Testis (tissue), 3 donors: ENCODE results near the gene PCBP2. TPM values are rescaled to one million over a fixed set of nuclear protein-coding genes. Genes with fewer than 3 reads are reported as not detected.
A peak's percentile ranks its signal among the peaks of the same experiment; 100 is the strongest.
"Not testable (repeated sequence)": the region's sequence is repeated elsewhere in the genome, so short reads cannot be mapped to it uniquely, and the experiment has no call there.

ENCODE experiments used
- DNase-seq: peaks from one replicate; pipeline ENCODE4 v3.0.0-alpha.2; 2019
- H3K27ac ChIP-seq, 2 donors: fragments of 200-600 bp; sonication (generic); one replicate each; pipeline ENCODE4 v1.5.1; 2019
- H3K27me3 ChIP-seq: fragments of 200-600 bp; sonication (generic); one replicate; pipeline ENCODE4 v1.5.1; 2019
- H3K36me3 ChIP-seq: fragments of 200-600 bp; sonication (generic); one replicate; pipeline ENCODE4 v1.5.1; 2017; ENCODE audit warnings: low read depth; ENCODE audit errors: missing control alignments
- H3K4me1 ChIP-seq: fragments of 200-600 bp; sonication (generic); one replicate; pipeline ENCODE4 v1.5.1; 2019
- H3K4me3 ChIP-seq, 2 donors: fragments of 200-600 bp; sonication (generic); one replicate each; pipeline ENCODE4 v1.5.1; 2017 to 2019
- H3K9me3 ChIP-seq: fragments of 200-600 bp; sonication (generic); one replicate; pipeline ENCODE4 v1.5.1; 2017
- POLR2A ChIP-seq: fragments of 450-650 bp; IDR thresholded peaks from one replicate; pipeline ENCODE4 v1.6.1; 2017; ENCODE audit warnings: antibody characterized with exemption, mild to moderate bottlenecking, moderate library complexity
- WGBS, 2 donors: methylation state at CpG; one replicate each; pipeline ENCODE4 v1.1.5; 2018; 5-methylcytosine and 5-hydroxymethylcytosine counted together
- intact Hi-C: fragments of 100-400 bp; cut with DNase I; formaldehyde crosslinking; loops from one replicate; pipeline ENCODE4 v1.15.1; 2023; ENCODE audit warnings: low total_unique reads
- polyA plus RNA-seq: library from polyadenylated mRNA; stranded (reverse); fragments of 350-450 nt; fragmentation: Illumina TruSeq; extraction: RNeasy Lipid Tissue Mini Kit (QIAGEN cat#74804); gene quantifications from one replicate; pipeline ENCODE4 v1.2.3, GENCODE V29; 2014; ENCODE audit warnings: low read depth, low replicate concordance; ENCODE audit not compliant: insufficient read depth
- total RNA-seq, 2 donors: library from RNA; depleted of rRNA; stranded (reverse); fragments of >200 nt; gene quantifications; one replicate each; pipeline ENCODE4 v1.2.3, GENCODE V29; 2016
- TF ChIP-seq, protein P1 (sequence below), 3 experiments: fragments of 450-650 bp in 2 of 3; fragments of 200-600 bp in 1 of 3; sonication (generic) in 1 of 3; IDR thresholded peaks; one replicate each; pipeline ENCODE4 v1.5.1; 2016 to 2019; ENCODE audit warnings: antibody characterized with exemption in 3 of 3, mild to moderate bottlenecking in 2 of 3, moderate library complexity in 1 of 3

The PCBP2 gene
- total and polyA plus RNA-seq, 3 donors from 2014 or later, result 553 to 1,065 (median 632) TPM

DNA sequence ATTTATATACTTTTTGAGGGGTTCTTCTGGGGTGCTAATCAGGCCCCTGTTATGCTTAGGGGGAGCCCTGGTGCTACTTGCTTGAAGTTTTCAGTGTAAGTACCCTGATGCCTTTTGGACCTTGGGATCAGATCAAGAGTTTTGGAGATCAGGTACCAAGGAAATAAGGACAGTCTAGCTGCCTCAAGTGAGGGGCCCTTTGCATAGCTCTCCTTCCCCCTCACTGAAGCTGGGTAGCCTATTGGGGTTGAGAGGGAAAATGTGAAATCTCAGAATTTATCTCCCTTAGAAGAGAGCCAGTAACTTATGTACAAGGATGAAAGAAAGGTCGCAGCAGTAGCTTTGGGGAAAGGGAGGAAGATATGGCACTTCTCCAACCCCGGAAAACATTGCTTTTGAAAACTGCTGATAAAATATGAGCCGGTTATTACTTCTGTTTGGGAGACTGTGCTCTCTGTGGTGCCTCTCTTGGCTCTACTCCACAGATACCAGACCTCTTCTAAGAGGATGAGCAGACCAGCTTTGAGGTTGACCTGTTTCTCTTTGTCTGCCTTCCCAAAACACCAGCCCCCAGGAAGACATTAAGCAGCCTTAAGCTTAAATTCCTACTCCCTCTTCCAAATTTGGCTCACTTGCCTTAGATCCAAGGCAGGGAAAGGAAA, 37.0 kb upstream of the PCBP2 start:
- no peak for DNase-seq
- no peak for TF ChIP-seq POLR2A
- TF ChIP-seq, protein P1, sequence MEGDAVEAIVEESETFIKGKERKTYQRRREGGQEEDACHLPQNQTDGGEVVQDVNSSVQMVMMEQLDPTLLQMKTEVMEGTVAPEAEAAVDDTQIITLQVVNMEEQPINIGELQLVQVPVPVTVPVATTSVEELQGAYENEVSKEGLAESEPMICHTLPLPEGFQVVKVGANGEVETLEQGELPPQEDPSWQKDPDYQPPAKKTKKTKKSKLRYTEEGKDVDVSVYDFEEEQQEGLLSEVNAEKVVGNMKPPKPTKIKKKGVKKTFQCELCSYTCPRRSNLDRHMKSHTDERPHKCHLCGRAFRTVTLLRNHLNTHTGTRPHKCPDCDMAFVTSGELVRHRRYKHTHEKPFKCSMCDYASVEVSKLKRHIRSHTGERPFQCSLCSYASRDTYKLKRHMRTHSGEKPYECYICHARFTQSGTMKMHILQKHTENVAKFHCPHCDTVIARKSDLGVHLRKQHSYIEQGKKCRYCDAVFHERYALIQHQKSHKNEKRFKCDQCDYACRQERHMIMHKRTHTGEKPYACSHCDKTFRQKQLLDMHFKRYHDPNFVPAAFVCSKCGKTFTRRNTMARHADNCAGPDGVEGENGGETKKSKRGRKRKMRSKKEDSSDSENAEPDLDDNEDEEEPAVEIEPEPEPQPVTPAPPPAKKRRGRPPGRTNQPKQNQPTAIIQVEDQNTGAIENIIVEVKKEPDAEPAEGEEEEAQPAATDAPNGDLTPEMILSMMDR (IDR thresholded peaks at IDR 0.05), result no peak
- 13 to 48% methylated on average over 3 of the region's 3 CpGs for WGBS, 2 donors
- Histone ChIP-seq H3K27me3 (no peaks in the 10 kb centered on the region), H3K36me3 (no peaks in the 10 kb centered on the region), H3K4me3 (no peak overlapping the region), H3K27ac (peak overlapping the region in 1 of 2 donors; percentile 36), H3K9me3 (no peaks in the 10 kb centered on the region), H3K4me1 (peaks cover 20% of the 10 kb centered on the region)
- intact Hi-C loops, result no loop called here

DNA sequence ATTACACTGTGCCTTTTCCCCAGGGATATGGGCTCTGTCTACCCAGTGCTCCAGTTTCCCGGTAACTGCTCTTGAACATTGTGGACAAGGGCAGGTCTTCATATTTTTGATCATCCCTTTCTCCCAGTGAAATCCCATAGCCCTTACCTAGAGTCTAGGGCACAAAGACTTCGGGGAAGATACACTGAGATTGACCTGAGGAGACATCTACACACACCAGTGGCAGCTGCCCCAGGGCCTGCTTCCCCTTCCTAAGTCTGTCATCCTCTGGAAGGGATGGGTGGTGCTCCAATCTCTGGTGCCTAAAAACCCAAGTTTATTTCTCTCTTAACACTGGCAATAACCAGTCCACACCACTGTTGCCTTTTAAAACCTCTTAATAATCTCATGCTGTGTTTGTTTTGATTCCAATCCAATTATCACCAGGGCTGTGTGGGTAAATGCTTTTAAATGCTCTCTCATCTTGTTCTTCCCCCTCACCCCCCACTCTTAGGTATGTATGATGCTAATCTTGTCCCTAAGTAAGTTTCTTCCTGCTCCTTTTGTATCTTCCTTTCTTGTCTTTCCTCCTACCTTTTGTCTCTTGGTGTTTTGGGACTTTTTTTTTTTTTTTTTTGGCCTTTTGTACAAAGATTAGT, 36.0 kb upstream of the PCBP2 start:
- H3K36me3 ChIP-seq, H3K4me3 ChIP-seq, DNase-seq, H3K27ac ChIP-seq, H3K27me3 ChIP-seq, intact Hi-C loops, H3K9me3 ChIP-seq: not testable (repeated sequence)
- whole genome bisulfite sequencing, 2 donors, result 48 to 54% methylated on average over 2 of the region's 2 CpGs
- peaks cover 20% of the 10 kb centered on the region for H3K4me1 ChIP-seq

DNA sequence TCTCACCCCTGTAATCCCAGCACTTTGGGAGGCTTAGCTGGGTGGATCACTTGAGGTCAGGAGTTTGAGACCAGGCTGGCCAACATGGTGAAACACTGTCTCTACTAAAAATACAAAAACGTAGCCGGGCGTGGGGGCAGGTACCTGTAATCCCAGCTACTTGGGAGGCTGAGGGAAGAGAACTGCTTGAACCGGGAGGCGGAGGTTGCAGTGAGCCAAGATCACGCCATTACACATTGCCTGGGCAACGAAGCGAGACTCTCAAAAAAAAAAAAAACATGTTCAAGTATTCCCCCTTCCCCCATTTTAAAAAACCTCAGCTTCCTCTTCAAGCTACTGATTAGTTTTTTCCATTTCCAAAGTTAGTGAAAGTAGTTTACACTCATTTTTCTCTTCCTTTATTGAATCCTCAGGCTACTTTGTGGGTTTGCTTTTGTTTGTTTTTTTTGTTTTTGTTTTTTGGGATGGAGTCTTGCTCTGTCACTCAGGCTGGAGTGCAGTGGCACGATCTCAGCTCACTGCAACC, 34.5 kb upstream of the PCBP2 start:
- H3K9me3 ChIP-seq, H3K27ac ChIP-seq, H3K4me3 ChIP-seq, H3K36me3 ChIP-seq, DNase-seq, intact Hi-C loops, H3K27me3 ChIP-seq: not testable (repeated sequence)
- 61 to 79% methylated on average over 9 of the region's 9 CpGs for WGBS, 2 donors
- H3K4me1 ChIP-seq, result peaks cover 20% of the 10 kb centered on the region

DNA sequence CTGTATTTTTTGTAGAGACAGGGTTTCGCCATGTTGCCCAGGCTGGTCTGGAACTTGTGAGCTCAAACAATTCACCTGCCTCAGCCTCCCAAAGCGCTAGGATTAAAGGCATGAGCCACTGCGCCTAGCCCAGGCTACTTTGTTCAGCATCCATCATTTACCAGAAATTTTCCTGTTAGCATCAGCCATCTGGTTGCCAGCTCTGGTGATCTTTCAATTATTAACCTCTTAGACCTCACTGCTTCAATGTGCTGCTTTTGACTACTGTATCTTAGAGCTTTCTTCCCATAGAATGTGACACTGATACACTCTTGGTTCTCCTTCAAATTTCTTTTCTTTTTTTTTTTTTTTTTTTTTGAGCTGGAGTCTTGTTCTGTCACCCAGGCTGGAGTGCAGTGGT, 33.7 kb upstream of the PCBP2 start:
- intact Hi-C loops, result no loop called here
- no peak overlapping the region for H3K27ac ChIP-seq
- no peaks in the 10 kb centered on the region for H3K36me3 ChIP-seq
- 93 to 100% methylated on average over 3 of the region's 3 CpGs for WGBS, 2 donors
- H3K4me3 ChIP-seq, result no peak overlapping the region
- peaks cover 20% of the 10 kb centered on the region for H3K4me1 ChIP-seq
- no peaks in the 10 kb centered on the region for H3K9me3 ChIP-seq
- no peak for DNase-seq
- H3K27me3 ChIP-seq, result no peaks in the 10 kb centered on the region
- TF ChIP-seq POLR2A, result no peak
- TF ChIP-seq, protein P1 (IDR thresholded peaks at IDR 0.05), result no peak

DNA sequence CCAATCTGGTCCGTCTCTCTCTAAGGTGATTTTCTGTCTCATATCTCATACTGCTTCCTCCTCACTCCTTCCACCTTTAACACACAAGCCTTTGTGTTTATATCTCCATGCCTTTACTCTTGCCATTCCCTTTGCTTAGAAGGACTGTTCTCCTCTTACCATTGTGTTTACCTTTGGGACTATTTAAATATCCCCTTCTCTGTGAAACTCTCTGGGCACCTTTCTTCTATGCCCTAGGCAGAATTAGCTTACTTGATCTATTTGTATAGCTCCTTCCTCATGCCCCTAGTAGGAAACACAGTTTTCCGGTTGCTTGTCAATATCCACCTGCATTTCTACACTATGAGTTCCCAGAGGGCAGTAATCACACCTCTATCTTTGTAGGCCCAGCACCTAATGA, 32.1 kb upstream of the PCBP2 start:
- TF ChIP-seq POLR2A, result no peak
- TF ChIP-seq, protein P1 (IDR thresholded peaks at IDR 0.05), result no peak
- 88 to 92% methylated on average over 2 of the region's 2 CpGs for WGBS, 2 donors
- Histone ChIP-seq H3K27me3 (no peaks in the 10 kb centered on the region), H3K4me3 (no peak overlapping the region), H3K36me3 (no peaks in the 10 kb centered on the region), H3K27ac (no peak overlapping the region), H3K4me1 (peaks cover 26% of the 10 kb centered on the region), H3K9me3 (no peaks in the 10 kb centered on the region)
- intact Hi-C loops, result loop anchor here (5.0 kb wide), 1 partner anchor 67 kb away; no protein-coding TSS in a partner anchor
- no peak for DNase-seq

DNA sequence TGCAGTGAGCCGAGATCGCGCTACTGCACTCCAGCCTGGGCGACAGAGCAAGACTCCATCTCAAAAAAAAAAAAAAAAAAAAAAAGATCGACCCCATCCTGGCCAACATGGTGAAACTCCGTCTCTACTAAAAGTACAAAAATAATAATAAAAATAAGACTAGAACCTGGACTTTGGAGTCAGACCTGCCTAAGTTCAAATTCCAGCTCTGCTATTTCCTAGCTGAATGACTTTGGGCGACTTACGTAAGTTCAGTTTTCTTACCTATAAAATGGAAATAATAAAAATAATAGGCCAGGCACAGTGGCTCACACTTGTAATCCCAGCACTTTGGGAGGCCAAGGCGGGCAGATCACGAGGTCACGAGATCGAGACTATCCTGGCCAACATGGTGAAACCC, 29.7 kb upstream of the PCBP2 start:
- Histone ChIP-seq H3K4me1 (peaks cover 29% of the 10 kb centered on the region), H3K4me3 (peak overlapping the region in 1 of 2 donors; percentile 4)
- H3K27ac ChIP-seq, DNase-seq, H3K36me3 ChIP-seq, H3K27me3 ChIP-seq, H3K9me3 ChIP-seq: not testable (repeated sequence)
- WGBS, 2 donors, result 64 to 71% methylated on average over 7 to 12 of the region's 12 CpGs
- intact Hi-C loops, result loop anchor here (5.0 kb wide), 1 partner anchor 70 kb away; no protein-coding TSS in a partner anchor
